Islet of Langerhans (tissue), 1 donor: Measurements from ENCODE around the gene CPXM2.

Experiments used
- FAIRE-seq: peaks from one replicate; lab custom pipeline; 2011; peaks lifted over from hg19 to GRCh38; lab: Jason Lieb, UNC

Gene CPXM2

GRCh38 chr10:123771877-123772644 is 119.5 kb downstream of the CPXM2 start:
- FAIRE-seq: no peak

GRCh38 chr10:123769647-123770046 is 122.0 kb downstream of the CPXM2 start:
- FAIRE-seq: no peak

GRCh38 chr10:123766761-123767160 is 124.8 kb downstream of the CPXM2 start:
- no peak for FAIRE-seq

GRCh38 chr10:123766012-123766411 is 125.6 kb downstream of the CPXM2 start:
- no peak for FAIRE-seq

- no peak for FAIRE-seq
Observed at GRCh38 chr10:123761666-123762230, 129.9 kb downstream of the CPXM2 start.

- no peak for FAIRE-seq
Observed at GRCh38 chr10:123761038-123761428, 130.6 kb downstream of the CPXM2 start.

GRCh38 chr10:123760356-123761037 is 131.1 kb downstream of the CPXM2 start:
- no peak for FAIRE-seq

- FAIRE-seq: no peak
Observed at GRCh38 chr10:123759501-123760031, 132.0 kb downstream of the CPXM2 start.

GRCh38 chr10:123759041-123759440 is 132.6 kb downstream of the CPXM2 start:
- no peak for FAIRE-seq

GRCh38 chr10:123757853-123758252 is 133.8 kb downstream of the CPXM2 start:
- FAIRE-seq: no peak

GRCh38 chr10:123755061-123755460 is 136.5 kb downstream of the CPXM2 start:
- FAIRE-seq: no peak

GRCh38 chr10:123754123-123754522 is 137.5 kb downstream of the CPXM2 start:
- FAIRE-seq: no peak

GRCh38 chr10:123751342-123752134 is 140.1 kb downstream of the CPXM2 start:
- no peak for FAIRE-seq

GRCh38 chr10:123750901-123751300 is 140.7 kb downstream of the CPXM2 start:
- FAIRE-seq: no peak

GRCh38 chr10:123748711-123749110 is 142.9 kb downstream of the CPXM2 start:
- FAIRE-seq: no peak

- FAIRE-seq: no peak
Observed at GRCh38 chr10:123747426-123747825, 144.2 kb downstream of the CPXM2 start.

GRCh38 chr10:123746942-123747341 is 144.7 kb downstream of the CPXM2 start:
- FAIRE-seq: no peak

GRCh38 chr10:123746520-123746919 is 145.1 kb downstream of the CPXM2 start:
- no peak for FAIRE-seq

GRCh38 chr10:123746061-123746460 is 145.5 kb downstream of the CPXM2 start:
- FAIRE-seq: no peak

GRCh38 chr10:123744224-123744536 is 147.4 kb downstream of the CPXM2 start:
- no peak for FAIRE-seq

GRCh38 chr10:123743441-123744223 is 148.0 kb downstream of the CPXM2 start:
- FAIRE-seq: no peak
